Midbrain (tissue), 1 donor: ENCODE results near the gene NSA2.
A peak's percentile ranks its signal among the peaks of the same experiment; 100 is the strongest.
"Not testable (repeated sequence)": the region's sequence is repeated elsewhere in the genome, so short reads cannot be mapped to it uniquely, and the experiment has no call there.

Source experiments
- DNase-seq: peaks from one replicate; lab custom pipeline; 2025; lab: John Stamatoyannopoulos, UW

The NSA2 gene

DNA sequence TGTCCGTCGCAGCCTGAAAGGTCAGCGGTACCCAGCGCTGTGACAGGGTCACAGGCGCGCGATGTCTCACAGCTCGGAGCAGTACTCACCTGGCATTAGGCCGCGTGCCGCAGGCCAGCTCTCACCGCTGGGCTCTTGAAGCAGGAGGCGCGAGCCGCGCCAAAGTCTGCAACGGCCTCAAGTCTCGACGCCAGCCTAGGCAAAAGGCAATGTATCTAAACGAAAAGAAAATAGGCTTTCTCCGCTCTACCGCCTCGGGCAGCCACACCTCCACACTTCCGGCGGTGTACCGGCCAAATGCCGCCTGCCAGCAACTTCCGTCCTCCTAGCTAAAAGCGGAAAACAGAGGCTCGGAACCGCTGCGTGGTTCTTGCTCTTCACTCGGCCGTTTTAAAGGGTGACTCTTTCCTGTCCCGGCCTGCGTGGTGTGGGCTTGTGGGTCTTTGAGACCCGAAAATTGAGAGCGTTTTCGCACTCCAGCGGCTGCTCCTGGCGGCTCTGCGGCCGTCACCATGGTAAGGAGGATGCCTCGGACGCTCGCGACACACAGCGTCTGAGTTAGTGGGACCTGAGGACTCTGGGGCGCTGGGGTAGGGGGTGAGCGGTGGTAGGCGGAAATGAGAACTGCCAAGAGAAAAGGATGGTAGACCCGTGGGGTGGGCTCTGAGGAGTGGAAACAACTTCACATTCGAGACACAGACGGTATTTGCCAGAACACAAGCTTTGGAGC lies at the start of gene NSA2, which contains the start of gene GFM2:
Gene NSA2, plus strand, starts transcription at position 401 of the 730 bp plus-strand sequence. Its CDS starts 112 bp downstream, at position 513.
Gene GFM2, minus strand, starts transcription at position 269 of the 730 bp plus-strand sequence. CDS start 3,375 bp downstream, outside the sequence.
- peak; percentile 97 for DNase-seq

DNA sequence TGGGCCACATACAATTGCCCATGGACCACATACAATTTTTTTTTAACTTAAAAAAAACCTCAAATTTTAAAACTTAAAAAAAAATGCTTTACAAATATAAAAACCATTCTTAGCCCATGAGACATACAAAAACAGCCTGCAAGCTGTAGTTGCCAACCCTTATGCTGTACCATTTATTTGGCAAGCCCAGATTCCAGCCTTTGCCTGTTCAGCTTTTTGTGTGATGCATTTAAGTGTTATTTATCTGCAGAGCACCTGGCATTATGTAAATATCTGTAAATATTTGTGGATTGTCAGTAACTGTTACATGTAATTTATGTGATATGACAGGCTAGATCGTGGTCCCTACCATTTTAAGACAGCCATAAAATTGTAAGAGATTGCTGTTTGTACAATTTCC lies 49.5 kb upstream of the NSA2 start:
- DNase-seq: no peak

DNA sequence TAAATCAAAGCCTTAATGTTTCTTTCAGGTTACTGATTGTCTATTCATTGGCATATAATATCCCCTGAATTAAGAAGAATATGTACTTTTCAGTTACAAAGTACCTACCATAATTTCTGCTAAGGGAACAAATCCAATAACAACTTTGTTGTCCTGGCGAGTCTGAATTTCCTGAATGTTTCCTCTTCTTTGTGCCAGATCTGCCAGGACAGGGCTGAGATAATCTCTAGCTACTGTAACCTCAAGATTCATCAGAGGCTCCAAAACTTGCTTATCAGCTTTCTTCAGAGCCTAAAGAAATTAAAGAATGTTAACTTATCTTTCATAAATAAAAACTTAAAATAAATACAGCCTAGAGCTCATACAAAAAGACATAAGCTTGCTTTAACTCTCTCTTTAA lies 44.8 kb upstream of the NSA2 start:
- no peak for DNase-seq

DNA sequence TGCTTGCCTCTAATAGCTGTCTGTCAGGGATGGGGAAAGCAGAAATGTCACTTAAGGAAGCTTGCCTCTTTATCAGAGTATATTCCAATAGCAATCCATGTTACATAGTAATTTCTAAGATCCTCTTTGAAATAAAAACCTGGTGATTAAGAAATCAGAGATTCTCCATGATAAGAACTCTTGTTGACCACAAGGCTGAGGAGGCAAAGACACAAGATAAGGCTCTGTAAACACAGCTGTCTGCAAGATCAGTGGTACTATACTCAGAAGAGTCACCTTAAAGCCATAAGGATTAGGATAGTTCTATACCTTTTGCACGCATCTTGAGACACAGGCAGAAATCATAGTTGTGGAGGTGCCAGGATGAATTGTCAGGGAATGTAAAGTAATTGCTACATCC lies 41.7 kb upstream of the NSA2 start:
- no peak for DNase-seq

DNA sequence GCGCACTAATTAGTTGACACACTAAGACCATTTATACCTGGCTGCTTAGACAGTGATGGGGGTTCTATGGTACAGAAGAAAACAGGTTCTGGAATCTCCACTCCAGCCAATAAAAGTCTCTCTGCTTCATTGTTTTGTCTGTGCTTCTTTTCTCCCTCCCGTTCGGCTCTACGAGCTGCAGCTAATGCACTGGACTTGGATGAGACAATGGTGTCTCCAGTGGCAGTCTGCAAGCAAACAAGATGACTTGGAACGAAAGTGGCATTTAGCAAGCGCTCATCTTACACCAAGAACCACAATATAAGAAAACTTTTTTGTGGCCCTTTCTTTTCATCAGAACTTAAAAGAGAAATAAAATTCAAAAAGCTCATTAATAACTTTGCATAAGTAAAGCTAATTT lies 30.3 kb upstream of the NSA2 start:
- DNase-seq: peak; percentile 41

DNA sequence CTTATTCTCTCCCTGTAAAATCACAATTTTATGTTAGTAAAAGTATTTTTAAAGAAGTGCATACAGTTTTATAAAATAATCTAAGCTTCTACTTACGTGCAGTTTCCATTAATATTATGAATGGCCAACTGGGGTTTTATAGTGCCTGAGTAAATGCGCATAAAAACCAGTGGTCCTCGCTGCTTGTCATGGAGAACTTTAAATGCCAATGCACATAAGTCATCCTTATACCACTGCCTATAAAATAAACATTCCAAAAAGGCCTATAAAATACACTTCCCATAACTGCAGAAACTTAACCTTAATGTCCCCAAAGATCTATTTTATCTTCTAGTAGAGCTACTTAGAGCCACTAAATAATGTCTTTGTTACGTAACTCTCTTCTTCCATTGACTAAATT lies 28.6 kb upstream of the NSA2 start:
- DNase-seq: no peak

DNA sequence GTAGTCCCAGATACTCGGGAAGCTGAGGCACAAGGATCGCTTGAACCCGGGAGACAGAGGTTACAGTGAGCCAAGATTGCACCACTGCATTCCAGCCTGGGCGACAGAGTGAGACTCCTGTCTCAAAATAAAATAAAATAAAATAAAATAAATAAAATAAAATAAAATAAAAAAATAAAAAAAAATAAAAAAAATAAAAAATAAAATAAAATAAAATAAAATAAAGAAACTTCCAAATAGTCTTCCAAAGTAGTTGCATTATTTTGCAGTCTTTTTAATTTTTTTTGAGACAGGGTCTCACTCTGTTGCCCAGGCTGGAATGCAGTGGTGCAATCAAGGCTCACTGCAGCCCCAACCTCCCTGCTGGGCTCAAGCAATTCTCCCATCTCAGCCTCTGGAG lies 18.3 kb upstream of the NSA2 start:
- not testable (repeated sequence) for DNase-seq

DNA sequence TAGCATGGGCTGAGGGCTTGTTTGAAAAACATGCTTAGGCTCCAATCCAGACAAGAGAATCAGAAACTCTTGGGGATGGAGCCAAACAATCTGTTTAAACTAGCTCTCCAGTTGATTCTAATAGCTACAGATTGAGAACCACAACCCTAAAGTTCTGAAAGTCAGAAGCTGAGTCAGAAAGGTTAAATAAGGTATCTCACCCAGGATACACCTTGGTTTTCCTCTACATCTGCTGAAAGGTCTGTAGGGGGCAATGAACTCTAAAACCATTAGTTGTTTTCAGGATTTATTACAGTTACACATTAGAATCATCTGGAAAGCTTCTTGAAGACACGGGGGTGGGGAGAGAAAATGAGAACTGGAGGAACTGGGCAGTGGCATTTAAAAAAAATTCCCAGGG lies 5.8 kb upstream of the NSA2 start:
- DNase-seq: no peak

DNA sequence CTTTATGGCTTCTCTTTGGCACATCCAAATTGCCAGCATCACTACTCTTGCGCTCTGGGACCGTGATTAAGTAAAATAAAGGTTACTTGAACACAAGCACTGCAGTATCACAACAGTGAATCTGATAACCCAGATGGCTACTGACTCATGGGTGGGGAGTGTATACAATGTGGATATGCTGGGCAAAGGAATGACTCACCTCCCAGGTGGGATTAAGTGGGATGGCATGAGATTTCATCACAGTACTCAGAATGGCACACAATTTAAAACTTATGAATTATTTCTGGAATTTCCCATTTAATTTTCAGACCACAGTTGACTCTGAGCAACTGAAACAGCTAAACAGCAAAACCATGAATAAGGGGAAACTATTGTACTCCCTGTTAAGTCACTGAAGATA lies 4.5 kb upstream of the NSA2 start:
- DNase-seq: no peak

DNA sequence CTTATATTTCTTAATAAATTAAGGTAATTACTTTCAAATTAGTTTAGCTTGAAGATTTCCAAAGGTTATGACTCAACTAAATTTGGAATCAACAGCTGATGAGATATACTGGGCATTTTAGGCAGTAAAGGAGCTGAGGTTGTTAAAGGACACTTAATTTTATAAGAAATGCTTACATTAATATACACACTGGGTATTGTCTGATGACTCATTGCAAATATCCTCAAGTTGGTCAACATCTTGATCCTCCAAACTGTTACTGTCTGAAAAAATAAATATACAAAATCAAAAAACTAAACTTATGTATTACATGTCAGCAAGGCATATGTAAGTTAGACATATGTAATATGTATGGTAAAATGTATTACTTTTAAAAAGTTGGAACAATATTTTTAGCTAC lies 3.5 kb upstream of the NSA2 start:
- no peak for DNase-seq

DNA sequence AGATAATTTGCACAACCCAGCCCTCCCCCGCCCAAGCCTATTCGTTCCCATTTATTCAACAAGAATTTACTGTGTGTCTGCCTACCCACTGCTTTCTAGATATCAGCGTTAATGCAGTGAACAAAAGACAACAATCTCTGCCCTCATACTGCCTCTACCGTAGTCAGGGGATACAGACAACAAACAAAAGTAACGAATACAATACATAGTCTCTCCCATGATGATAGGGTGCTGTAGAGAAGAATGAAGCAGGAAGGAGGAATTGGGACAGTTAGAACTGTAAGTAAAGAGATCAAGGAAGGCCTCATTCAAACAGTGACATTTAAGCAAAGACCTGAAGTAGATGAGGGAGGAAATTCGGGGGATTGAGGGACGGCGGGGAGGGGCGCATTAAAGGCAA lies 1.8 kb upstream of the NSA2 start:
- no peak for DNase-seq

DNA sequence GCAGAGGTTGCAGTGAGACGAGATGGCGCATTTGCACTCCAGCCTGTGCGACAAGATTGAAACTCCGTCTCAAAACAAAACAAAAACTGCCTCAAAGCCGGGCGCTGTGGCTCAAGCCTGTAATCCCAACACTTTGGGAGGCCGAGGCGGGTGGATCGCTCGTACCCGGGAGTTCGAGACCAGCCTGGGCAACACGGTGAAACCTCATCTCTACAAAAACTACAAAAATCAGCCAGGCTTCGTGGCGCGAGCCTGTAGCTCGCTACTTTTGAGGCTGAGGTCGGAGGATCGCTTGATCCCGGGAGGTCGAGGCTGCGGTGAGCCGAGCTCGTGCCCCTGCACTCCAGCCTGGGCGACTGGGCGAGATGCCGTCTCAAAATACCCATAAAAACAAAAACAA lies 1.1 kb upstream of the NSA2 start:
- no peak for DNase-seq

DNA sequence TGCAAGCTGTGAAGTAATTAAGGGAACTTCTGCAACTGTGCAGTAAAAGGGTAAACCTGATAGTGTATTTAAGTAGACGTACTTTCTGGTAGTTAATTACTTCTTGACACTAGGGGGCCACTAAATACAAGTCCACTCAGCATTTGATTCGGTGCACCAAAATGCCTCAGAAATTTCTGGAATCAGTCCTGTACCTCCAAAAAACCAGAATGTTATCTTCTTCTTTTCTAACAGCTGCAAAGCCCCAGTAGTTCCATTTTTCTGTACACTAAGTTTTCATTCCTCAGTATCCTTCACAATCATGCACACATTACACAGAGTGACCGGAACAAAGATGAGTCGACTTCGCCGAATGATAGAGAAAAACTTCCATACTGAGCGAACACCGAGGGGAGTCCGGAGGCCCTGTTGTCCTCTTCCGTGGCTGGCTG lies 616 bp upstream of the NSA2 start:
- DNase-seq: peak; percentile 40

DNA sequence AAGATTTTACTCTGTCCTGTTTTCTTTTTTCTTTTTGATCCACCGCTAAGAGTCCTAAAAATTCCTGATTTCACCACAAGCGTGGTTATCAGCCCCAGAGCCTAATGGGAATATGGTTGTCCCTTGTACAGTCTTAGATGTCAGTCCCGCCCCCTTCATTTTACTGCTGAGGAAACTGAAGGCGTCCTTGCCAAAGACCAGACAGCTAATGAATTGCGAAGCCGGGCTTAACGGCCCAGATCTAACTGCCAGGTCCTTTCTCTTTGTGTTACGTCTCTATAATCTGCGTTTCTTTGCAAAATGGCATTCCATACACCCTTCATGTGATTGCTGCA lies 497 bp downstream of the NSA2 start:
- DNase-seq: no peak

DNA sequence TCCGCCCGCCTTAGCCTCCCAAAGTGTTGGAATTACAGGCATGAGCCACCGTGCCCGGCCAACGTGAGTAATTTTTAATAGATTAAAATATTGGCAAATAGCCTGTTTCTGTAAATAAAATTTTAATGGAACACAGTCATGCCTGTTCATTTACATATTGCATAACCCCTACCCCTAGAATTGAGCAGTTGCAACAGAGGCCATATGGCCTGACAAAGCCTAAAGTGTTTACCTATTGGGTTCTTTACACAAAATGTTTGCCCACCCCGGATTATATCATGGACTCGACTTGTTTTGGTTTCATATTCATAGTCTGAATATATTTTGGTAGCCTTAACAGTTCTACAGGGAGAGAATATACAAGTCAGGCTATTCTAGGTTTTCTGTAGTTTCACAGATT lies 5.3 kb downstream of the NSA2 start:
- no peak for DNase-seq

DNA sequence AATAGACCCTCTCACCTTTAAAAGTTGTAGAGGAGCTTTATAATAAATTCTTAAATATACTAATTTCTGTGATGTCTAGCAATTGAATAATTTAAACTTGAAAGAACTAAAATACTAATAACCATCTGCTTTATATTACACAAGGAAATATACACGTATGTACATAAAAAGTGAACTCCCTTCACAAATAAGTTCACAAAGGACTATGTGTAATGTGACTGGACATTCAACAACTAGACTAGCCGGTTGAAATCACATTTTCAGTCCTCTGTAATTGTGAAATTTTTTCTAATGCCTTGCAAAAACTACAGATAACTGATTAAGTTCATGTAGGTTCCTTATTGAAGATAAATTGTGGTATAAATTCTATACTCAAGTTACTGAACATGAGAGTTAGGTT lies 11.6 kb downstream of the NSA2 start:
- no peak for DNase-seq

DNA sequence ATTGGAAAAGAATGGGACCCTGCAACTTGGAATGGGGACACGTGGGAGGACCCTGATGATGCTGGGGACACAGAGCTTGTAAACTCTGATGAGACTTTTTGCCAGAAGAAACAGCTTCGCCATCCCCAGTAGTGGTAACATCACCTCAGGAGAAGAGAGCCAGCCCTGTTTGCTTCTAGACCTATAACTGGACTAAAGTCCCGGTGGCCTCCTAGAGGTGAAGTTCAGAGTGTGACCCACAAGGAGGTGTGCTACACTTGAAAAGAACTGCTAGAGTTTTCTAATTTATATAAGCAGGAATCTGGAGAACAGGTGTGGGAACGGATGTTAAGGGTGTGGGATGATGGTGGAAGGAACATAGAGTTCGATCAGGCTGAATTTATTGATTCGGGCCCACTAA lies 19.8 kb downstream of the NSA2 start:
- DNase-seq: no peak

DNA sequence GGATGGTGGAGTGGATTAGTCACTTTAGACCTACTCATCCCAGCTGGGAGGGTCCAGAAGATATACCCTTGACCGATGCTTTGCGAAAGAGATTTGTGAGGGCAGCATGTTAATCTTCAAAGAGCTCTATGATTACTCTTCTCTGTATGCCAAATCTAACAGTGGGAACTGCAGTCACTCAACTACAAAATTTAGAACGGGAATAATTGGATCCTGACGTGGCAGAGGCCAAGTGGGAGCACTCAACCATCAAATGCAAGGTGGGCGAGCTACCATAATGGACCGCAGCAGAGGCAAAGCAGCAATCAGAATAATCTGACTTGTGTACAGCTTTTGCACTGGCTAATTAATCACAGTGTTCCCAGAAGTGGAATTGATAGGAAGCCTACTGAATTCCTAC lies 20.4 kb downstream of the NSA2 start:
- DNase-seq: no peak

DNA sequence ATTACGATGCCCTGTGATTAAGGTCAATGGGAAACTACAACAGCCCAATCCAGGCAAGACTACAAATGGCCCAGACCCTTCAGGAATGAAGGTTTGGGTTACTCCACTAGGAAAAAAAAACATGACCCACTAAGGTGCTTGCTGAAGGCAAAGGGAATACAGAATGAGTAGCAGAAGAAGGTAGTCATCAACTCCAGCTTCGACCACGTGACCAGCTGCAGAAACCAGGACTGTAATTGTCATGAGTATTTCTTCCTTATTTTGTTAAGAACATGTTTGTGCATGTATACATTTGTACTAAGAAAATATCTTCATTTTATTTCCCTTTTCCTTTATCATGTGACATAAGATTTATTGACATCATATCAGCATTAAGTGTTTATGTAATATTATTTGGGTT lies 24.6 kb downstream of the NSA2 start:
- not testable (repeated sequence) for DNase-seq

DNA sequence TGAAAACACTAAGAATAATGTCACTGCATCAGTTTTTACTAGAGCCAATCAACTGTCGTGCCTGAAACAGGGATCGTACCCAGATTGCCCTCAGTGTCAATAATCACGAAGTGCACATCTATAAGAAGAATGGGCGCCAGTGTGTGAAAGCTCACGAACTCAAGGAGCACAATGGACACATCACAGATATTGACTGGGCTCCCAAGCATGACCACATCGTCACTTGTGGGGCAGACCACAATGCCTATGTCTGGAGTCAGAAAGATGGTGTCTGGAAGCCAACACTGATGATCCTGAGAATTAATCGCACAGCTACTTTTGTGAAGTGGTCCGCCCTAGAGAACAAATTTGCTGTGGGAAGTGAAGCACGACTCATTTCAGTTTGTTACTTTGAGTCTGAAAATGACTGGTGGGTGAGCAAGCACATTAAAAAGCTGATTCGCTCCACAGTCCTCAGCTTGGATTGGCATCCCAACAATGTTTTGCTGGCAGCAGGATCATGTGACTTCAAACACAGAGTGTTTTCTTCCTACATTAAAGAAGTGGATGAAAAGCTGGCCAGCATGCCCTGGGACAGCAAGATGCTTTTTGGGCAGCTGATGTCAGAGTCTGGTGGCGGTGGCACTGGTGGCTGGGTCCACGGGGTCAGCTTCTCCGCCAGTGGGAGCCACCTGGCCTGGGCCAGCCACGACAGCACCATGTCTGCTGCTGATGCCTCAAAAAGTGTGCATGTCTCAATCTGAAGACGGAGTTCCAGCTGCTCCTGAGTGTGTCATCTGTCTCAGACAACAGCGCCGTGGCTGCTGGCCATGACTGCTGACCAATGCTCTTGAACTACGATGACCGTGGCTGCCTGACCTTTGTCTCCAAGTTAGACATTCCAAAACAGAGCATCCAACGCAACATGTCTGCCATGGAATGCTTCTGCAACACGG lies 32.2 kb downstream of the NSA2 start:
- DNase-seq: peak; percentile 65

DNA sequence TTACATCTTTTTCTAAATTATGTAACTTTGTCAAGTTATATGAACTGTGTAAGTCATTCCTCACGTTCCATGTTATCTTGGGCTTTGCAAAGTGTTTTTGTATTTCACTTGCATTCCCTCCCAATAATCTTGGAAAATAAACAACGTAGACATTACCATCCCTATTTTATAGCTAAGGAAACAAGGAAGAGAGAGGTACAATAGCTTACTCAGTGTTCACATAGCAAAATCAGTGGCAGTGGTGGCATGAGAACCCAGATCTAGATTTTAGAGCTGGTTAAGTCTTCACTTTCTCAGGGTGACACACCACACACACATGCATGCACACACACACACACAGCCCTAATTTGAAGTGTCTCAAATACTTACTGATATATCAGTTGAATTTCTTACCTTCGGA lies 34.1 kb downstream of the NSA2 start:
- DNase-seq: no peak

DNA sequence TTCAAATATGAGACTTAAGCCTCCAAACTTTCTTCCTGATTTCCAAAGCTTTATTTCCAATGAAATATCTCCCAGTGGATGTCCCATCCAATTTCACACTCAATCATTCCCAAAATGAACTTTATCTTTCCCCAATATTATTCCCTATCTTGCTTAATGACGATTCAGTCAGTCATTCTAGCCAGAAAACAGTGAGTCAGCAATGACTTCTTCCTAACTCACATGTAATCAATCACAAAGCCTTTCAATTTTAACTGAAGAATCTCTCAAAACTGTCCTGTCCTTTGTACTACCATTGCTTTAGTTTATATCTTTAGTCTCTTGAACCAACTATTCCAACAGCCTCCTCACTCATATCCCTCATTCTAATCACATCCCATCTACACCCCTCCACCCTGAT lies 34.9 kb downstream of the NSA2 start:
- DNase-seq: no peak

DNA sequence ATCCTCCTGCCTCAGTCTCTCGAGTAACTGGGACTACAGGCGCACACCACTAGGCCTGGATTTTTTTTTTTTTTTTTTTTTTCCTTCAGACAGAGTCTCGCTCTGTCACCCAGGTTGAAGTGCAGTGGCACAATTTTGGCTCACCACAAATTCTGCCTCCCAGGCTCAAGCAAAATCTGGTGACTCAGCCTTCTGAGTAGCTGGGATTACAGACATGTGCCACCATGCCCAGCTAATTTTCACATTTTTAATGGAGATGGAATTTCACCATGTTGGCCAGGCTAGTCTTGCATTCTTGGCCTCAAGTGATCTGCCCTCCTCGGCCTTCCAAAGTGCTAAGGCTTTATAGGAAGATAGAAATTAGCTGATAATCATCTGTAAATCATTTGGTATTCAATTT lies 43.9 kb downstream of the NSA2 start:
- no peak for DNase-seq
